Lower lobe of right lung (tissue), 2 donors: Measurements from ENCODE around the gene KCNJ1. TPM values are rescaled to one million over a fixed set of nuclear protein-coding genes. Genes with fewer than 3 reads are reported as not detected.

Source experiments
- ATAC-seq, 2 donors: fragments of 200-7000 bp; cut with Tn5 transposase; one replicate each; pipeline ENCODE4 v1.9.1; 2020 to 2022; ENCODE audit warnings: mild to moderate bottlenecking in 2 of 2, moderate library complexity in 2 of 2
- DNase-seq: peaks from one replicate; pipeline ENCODE4 v3.0.0-alpha.2; 2020
- H3K27ac ChIP-seq: fragments of 200-600 bp; one replicate; pipeline ENCODE4 v1.8.0; 2022
- H3K27me3 ChIP-seq: fragments of 200-600 bp; one replicate; pipeline ENCODE4 v1.8.0; 2022; ENCODE audit warnings: low read depth
- H3K36me3 ChIP-seq: fragments of 200-600 bp; one replicate; pipeline ENCODE4 v1.8.0; 2022; ENCODE audit warnings: mild to moderate bottlenecking
- H3K4me1 ChIP-seq: fragments of 200-600 bp; one replicate; pipeline ENCODE4 v1.8.0; 2022
- H3K4me3 ChIP-seq: fragments of 200-600 bp; one replicate; pipeline ENCODE4 v1.8.0; 2022; ENCODE audit warnings: mild to moderate bottlenecking
- H3K9me3 ChIP-seq: fragments of 200-600 bp; one replicate; pipeline ENCODE4 v1.8.0; 2022
- intact Hi-C: fragments of 100-400 bp; cut with DNase I; formaldehyde crosslinking; loops from one replicate; pipeline ENCODE4 v1.11.0; 2022
- total RNA-seq: library from RNA; stranded (reverse); fragmentation: NEBNext Ultra II Directional; extraction: Animal tissue kit (Norgen Biotek cat#: 25700); gene quantifications from one replicate; pipeline ENCODE4 v1.2.1, GENCODE V29; 2021
- TF ChIP-seq, protein P1 (sequence below): fragments of 200-600 bp; IDR thresholded peaks from one replicate; pipeline ENCODE4 v1.8.0; 2022; ENCODE audit warnings: antibody characterized with exemption, mild to moderate bottlenecking
- donor health status: DM: no; HTN: yes; CAD: no; lungs with severe emphysema.

Gene KCNJ1
- total RNA-seq, 1 donor from 2014 or later = 0.18 TPM

- Histone ChIP-seq H3K27me3 (no peaks in the 10 kb centered on the region), H3K9me3 (no peaks in the 10 kb centered on the region), H3K36me3 (no peaks in the 10 kb centered on the region), H3K4me3 (no peak overlapping the region), H3K4me1 (no peaks in the 10 kb centered on the region), H3K27ac (no peak overlapping the region)
- no peak for DNase-seq
- intact Hi-C loops = no loop called here
- no peak for ATAC-seq
- TF ChIP-seq, protein P1, sequence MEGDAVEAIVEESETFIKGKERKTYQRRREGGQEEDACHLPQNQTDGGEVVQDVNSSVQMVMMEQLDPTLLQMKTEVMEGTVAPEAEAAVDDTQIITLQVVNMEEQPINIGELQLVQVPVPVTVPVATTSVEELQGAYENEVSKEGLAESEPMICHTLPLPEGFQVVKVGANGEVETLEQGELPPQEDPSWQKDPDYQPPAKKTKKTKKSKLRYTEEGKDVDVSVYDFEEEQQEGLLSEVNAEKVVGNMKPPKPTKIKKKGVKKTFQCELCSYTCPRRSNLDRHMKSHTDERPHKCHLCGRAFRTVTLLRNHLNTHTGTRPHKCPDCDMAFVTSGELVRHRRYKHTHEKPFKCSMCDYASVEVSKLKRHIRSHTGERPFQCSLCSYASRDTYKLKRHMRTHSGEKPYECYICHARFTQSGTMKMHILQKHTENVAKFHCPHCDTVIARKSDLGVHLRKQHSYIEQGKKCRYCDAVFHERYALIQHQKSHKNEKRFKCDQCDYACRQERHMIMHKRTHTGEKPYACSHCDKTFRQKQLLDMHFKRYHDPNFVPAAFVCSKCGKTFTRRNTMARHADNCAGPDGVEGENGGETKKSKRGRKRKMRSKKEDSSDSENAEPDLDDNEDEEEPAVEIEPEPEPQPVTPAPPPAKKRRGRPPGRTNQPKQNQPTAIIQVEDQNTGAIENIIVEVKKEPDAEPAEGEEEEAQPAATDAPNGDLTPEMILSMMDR = no peak
Observed at GRCh38 chr11:128872094-128872493, 5.0 kb upstream of the KCNJ1 start.

- TF ChIP-seq, protein P1 = no peak
- Histone ChIP-seq H3K9me3 (no peaks in the 10 kb centered on the region), H3K27ac (no peak overlapping the region), H3K4me3 (no peak overlapping the region), H3K36me3 (no peaks in the 10 kb centered on the region), H3K27me3 (no peaks in the 10 kb centered on the region), H3K4me1 (no peaks in the 10 kb centered on the region)
- intact Hi-C loops = no loop called here
- DNase-seq (no peak), ATAC-seq (no peak)
Observed at GRCh38 chr11:128871168-128871610, 4.1 kb upstream of the KCNJ1 start.

DNA sequence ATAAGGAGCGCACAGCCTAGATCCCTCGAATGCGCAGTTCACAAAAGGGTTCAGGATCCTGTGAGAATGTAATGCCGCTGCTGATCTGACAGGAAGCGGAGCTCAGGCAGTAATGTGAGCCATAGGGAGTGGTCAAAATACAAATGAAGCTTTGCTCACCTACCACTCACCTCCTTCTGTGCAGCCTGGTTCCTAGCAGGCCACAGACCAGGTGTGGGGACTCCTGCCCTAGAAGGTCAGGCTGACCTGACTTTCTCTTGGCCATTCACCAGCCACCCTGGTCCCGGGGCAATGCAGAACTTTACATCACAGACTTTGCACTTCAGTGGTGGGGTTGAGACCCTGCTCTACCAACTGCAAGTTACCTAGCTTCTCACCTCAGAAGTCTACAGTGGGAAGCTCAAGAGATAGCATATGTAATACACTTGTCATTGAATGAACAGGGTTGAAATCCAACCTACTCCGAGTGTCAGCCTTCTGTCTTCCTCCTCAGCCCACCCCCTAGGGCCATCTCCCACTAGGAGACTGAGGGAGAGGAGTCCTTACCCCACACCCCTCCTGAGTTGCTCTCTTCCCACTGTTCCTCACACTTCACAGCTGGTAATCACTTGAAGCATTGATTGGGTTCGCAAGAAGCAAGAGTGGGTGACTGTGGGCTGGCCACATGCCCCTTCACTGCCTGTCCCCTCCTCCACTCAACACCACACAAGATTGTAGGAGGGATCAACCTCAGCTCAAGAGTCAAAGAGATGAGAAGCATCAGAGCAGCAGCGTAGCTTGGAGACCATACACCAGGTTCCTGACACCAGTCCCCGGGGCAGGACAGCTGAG lies 2.0 kb upstream of the KCNJ1 start:
- ATAC-seq (no peak), DNase-seq (no peak)
- Histone ChIP-seq H3K9me3 (no peaks in the 10 kb centered on the region), H3K27me3 (no peaks in the 10 kb centered on the region), H3K4me1 (no peaks in the 10 kb centered on the region), H3K36me3 (no peaks in the 10 kb centered on the region), H3K4me3 (no peak overlapping the region), H3K27ac (no peak overlapping the region)
- intact Hi-C loops = no loop called here
- TF ChIP-seq, protein P1 = no peak

GRCh38 chr11:128865490-128865889 lies 1.6 kb downstream of the KCNJ1 start:
- H3K27me3 ChIP-seq = no peaks in the 10 kb centered on the region
- no peaks in the 10 kb centered on the region for H3K36me3 ChIP-seq
- peaks cover under 1% of the 10 kb centered on the region for H3K4me1 ChIP-seq
- H3K27ac ChIP-seq = no peak overlapping the region
- intact Hi-C loops = no loop called here
- TF ChIP-seq, protein P1 = no peak
- ATAC-seq (no peak), DNase-seq (no peak)
- H3K9me3 ChIP-seq = no peaks in the 10 kb centered on the region
- H3K4me3 ChIP-seq = no peak overlapping the region

DNA sequence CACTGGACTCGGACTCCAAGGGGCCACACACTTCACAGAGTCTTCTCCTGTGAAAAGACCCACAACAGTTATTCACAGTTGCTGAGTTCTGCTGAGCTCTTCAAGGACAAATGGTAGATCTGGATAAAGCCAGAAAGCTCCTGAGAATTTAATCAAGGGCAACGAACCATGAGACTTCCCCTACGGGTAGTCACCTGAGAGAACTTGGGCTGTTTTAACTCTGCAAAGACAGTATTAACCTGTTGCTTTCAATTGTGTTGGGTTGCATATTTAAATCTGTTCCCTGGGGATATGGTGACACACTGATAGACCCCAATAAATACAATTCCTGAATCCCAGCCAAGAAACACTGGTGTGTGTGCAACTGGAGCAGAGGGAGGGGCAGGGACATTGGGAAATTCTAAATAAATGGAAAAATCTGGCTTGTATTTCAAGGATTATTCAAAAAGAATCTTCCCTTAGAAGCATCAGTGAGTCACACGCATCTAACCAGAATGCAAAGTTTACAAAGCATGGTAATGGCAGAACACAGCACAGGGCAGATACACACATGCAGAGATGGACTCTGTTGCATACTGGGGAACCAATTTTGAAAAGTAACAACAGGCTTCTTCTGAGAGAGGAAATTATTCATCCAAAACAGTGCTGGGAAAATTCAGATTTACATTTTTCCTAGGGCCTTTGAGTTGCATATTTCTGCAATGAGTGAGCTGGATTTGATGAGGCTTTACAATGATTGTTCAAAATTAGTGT lies 4.0 kb downstream of the KCNJ1 start:
- H3K36me3 ChIP-seq = no peaks in the 10 kb centered on the region
- TF ChIP-seq, protein P1 = no peak
- H3K4me3 ChIP-seq = no peak overlapping the region
- no peak for DNase-seq
- H3K27ac ChIP-seq = no peak overlapping the region
- no peaks in the 10 kb centered on the region for H3K9me3 ChIP-seq
- intact Hi-C loops = no loop called here
- no peaks in the 10 kb centered on the region for H3K27me3 ChIP-seq
- no peak for ATAC-seq
- peaks cover 15% of the 10 kb centered on the region for H3K4me1 ChIP-seq
